Smooth muscle cell (in vitro differentiated cells): Measurements from ENCODE around the gene PTPRN2. TPM values are rescaled to one million over a fixed set of nuclear protein-coding genes. Genes with fewer than 3 reads are reported as not detected.

Experiments
- DNase-seq: peaks from one replicate; lab custom pipeline; 2025; ENCODE audit not compliant: unreplicated experiment; lab: John Stamatoyannopoulos, UW
- H2AFZ ChIP-seq: fragments of 200-600 bp; sonication (generic); 2 replicates; pipeline ENCODE4 v1.6.0; 2016; ENCODE audit warnings: antibody characterized with exemption, low read depth, mild to moderate bottlenecking
- H3F3A ChIP-seq: fragments of 200-600 bp; sonication (generic); 2 replicates; pipeline ENCODE4 v1.6.0; 2017; ENCODE audit warnings: antibody characterized with exemption, low read depth
- H3K27ac ChIP-seq: fragments of 200-600 bp; sonication (generic); 2 replicates; pipeline ENCODE4 v1.5.1; 2016; ENCODE audit warnings: low read depth, mild to moderate bottlenecking
- H3K27me3 ChIP-seq: fragments of 200-600 bp; sonication (generic); 2 replicates; pipeline ENCODE4 v1.6.1; 2016; ENCODE audit warnings: low read depth, mild to moderate bottlenecking
- H3K36me3 ChIP-seq: fragments of 200-600 bp; sonication (generic); 2 replicates; pipeline ENCODE4 v1.5.1; 2016; ENCODE audit warnings: low read depth
- H3K4me1 ChIP-seq: fragments of 200-600 bp; sonication (generic); 2 replicates; pipeline ENCODE4 v1.5.1; 2016; ENCODE audit warnings: low read depth
- H3K4me2 ChIP-seq: fragments of 200-600 bp; sonication (generic); 2 replicates; pipeline ENCODE4 v1.6.0; 2016; ENCODE audit warnings: mild to moderate bottlenecking
- H3K4me3 ChIP-seq: fragments of 200-600 bp; sonication (generic); 2 replicates; pipeline ENCODE4 v1.5.1; 2016; ENCODE audit warnings: mild to moderate bottlenecking
- H3K79me2 ChIP-seq: fragments of 200-600 bp; sonication (generic); 2 replicates; pipeline ENCODE4 v1.6.0; 2016; ENCODE audit warnings: low read depth, mild to moderate bottlenecking
- H3K9ac ChIP-seq: fragments of 200-600 bp; sonication (generic); 2 replicates; pipeline ENCODE4 v1.6.0; 2016; ENCODE audit warnings: low read depth
- H3K9me3 ChIP-seq: fragments of 200-600 bp; sonication (generic); replicated peaks from 2 replicates; pipeline ENCODE4 v1.5.1; 2016; ENCODE audit warnings: low read depth
- H4K20me1 ChIP-seq: fragments of 200-600 bp; sonication (generic); 2 replicates; pipeline ENCODE4 v1.6.0; 2016; ENCODE audit warnings: low read depth
- WGBS: methylation state at CpG from one replicate; pipeline ENCODE4 v1.1.7; 2016; ENCODE audit warnings: low lambda C conversion rate; 5-methylcytosine and 5-hydroxymethylcytosine counted together
- polyA plus RNA-seq: library from polyadenylated mRNA; unstranded; fragments of >200 nt; fragmentation: Nextera tagmentation; extraction: Ambion mirVana; gene quantifications from 2 replicates; pipeline ENCODE4 v1.2.1, GENCODE V29; 2016
- total RNA-seq: library from RNA; depleted of rRNA; stranded (reverse); fragments of >200 nt; gene quantifications from 2 replicates; pipeline ENCODE4 v1.2.3, GENCODE V29; 2014
- TF ChIP-seq, protein P1 (sequence below): fragments of 200-600 bp; sonication (generic); IDR thresholded peaks from 2 replicates; pipeline ENCODE4 v1.5.1; 2017; ENCODE audit warnings: borderline replicate concordance, mild to moderate bottlenecking, antibody characterized with exemption; ENCODE audit not compliant: insufficient read depth, poor library complexity, severe bottlenecking

Gene PTPRN2
- total and polyA plus RNA-seq, 2 experiments from 2014 or later, result 0.09 to 0.87 TPM

DNA sequence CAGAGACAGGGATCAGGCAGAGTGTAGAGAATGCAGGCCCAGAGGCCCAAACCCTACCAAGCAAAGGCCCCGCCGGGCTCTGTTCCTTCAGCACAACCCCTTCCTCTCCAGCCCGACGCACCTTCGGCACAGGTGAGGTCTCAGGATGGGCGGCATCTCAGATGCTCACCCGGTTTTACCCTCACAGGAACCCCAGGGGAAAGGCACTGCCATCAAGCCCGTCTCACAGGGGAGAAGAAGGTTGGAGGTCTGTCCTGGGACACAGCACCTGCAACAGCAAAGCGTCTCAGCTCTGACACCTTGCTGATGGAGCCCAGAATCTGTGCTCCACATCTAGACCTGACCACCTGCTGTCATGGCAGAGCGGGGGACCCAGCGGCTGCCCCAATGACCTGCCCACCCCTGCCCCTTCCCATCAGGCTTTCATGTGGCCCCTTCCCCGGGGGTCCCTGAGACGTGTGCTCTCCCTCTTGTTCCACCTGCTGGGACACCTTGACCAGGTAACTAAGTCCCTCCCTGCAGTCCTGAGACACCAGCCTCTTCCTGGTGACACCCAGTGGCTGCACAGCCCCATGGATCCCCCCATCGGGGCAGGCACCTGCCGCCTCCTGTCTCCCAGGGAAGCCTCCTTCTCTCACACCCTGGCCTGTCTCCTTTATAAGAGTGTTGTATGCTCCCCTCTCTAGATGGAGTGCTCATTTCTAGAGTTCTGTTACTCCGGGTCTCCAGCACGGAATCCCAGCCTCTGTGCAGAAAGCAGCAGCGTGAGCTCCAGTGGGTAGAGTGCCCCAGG lies 935.3 kb downstream of the PTPRN2 start:
- no peak overlapping the region for H3K27ac ChIP-seq
- H3K27me3 ChIP-seq, result no peaks in the 10 kb centered on the region
- no peak overlapping the region for H3K4me3 ChIP-seq
- 94% methylated on average over 16 of the region's 18 CpGs for WGBS
- H3K9me3 ChIP-seq, result no peaks in the 10 kb centered on the region
- no peaks in the 10 kb centered on the region for H3K79me2 ChIP-seq
- H2AFZ ChIP-seq, result no peak overlapping the region
- TF ChIP-seq, protein P1, sequence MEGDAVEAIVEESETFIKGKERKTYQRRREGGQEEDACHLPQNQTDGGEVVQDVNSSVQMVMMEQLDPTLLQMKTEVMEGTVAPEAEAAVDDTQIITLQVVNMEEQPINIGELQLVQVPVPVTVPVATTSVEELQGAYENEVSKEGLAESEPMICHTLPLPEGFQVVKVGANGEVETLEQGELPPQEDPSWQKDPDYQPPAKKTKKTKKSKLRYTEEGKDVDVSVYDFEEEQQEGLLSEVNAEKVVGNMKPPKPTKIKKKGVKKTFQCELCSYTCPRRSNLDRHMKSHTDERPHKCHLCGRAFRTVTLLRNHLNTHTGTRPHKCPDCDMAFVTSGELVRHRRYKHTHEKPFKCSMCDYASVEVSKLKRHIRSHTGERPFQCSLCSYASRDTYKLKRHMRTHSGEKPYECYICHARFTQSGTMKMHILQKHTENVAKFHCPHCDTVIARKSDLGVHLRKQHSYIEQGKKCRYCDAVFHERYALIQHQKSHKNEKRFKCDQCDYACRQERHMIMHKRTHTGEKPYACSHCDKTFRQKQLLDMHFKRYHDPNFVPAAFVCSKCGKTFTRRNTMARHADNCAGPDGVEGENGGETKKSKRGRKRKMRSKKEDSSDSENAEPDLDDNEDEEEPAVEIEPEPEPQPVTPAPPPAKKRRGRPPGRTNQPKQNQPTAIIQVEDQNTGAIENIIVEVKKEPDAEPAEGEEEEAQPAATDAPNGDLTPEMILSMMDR, result no peak
- no peak for DNase-seq
- no peak overlapping the region for H3K4me2 ChIP-seq
- no peaks in the 10 kb centered on the region for H3K36me3 ChIP-seq
- H3K9ac ChIP-seq, result no peak overlapping the region
- H4K20me1 ChIP-seq, result no peaks in the 10 kb centered on the region
- no peaks in the 10 kb centered on the region for H3K4me1 ChIP-seq
- H3F3A ChIP-seq, result no peaks in the 10 kb centered on the region

DNA sequence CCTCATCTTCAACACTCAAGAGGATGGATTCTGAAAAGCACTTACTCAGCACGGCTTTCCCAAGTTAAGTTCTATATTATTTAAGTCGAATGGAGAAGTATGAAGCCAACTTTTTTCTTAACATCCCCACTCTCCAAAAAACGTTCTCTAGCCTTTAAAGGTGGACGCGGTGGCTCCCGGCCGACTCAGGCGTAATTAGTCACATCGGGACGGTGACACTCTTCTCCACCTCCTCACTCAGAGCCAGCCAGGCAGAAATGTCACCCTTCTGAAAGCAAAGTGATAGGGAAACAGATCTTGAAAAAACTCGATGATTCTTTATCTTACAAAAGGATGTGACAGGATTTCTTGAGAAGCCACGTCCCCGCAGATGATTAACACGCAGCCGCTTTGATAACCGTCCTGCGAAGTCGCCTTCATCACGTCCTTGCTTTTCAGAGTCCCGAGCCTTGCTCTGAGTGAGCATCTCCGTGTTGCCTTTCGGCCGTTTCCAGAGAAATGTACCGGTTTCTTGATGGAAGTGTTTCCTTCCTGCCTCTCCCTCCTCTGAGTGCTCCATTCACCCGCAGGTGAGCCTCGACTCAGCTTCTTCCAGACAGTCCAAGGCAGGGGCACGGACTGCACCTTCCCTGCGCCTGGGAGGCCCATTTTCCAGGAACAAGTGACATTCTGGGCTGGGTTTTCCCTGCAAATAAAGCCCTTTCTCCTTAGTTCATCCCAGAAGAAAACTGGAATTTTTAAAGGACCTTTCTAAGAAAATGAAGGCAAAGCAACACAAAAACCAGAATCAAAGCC lies 936.1 kb downstream of the PTPRN2 start:
- no peaks in the 10 kb centered on the region for H4K20me1 ChIP-seq
- WGBS, result 88% methylated on average over 28 of the region's 28 CpGs
- H3K36me3 ChIP-seq, result no peaks in the 10 kb centered on the region
- no peaks in the 10 kb centered on the region for H3K9me3 ChIP-seq
- H3F3A ChIP-seq, result no peaks in the 10 kb centered on the region
- no peak overlapping the region for H3K9ac ChIP-seq
- no peaks in the 10 kb centered on the region for H3K4me1 ChIP-seq
- no peak overlapping the region for H3K4me2 ChIP-seq
- no peaks in the 10 kb centered on the region for H3K79me2 ChIP-seq
- no peak for DNase-seq
- TF ChIP-seq, protein P1, result no peak
- no peak overlapping the region for H3K4me3 ChIP-seq
- H3K27ac ChIP-seq, result no peak overlapping the region
- H3K27me3 ChIP-seq, result no peaks in the 10 kb centered on the region
- H2AFZ ChIP-seq, result no peak overlapping the region

DNA sequence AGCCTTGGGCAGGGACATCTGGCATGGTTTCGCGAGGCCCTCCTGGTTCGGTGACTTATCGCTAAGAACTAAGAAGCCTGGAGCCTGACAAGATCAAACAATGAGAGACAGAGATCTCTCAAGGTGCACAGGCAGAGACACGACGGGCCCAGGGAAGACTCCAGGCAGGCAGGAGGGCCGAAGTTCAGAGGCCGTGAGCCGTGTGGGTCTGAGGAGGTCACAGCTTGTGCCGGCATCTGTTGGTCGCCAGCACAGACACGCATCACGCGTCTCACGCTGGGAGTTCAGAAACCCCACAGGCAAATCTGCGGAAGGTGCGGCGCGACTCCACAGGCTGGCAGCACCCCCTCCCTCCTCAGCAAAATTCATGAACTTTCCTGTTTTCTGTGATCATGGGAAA lies 936.8 kb downstream of the PTPRN2 start:
- H3K9me3 ChIP-seq, result no peaks in the 10 kb centered on the region
- H3K79me2 ChIP-seq, result no peaks in the 10 kb centered on the region
- DNase-seq, result no peak
- H4K20me1 ChIP-seq, result no peaks in the 10 kb centered on the region
- H3K9ac ChIP-seq, result no peak overlapping the region
- no peak overlapping the region for H3K4me3 ChIP-seq
- no peaks in the 10 kb centered on the region for H3K36me3 ChIP-seq
- H2AFZ ChIP-seq, result no peak overlapping the region
- H3K27ac ChIP-seq, result no peak overlapping the region
- no peak overlapping the region for H3K4me2 ChIP-seq
- H3K4me1 ChIP-seq, result no peaks in the 10 kb centered on the region
- TF ChIP-seq, protein P1, result no peak
- 95% methylated on average over 19 of the region's 19 CpGs for WGBS
- H3K27me3 ChIP-seq, result no peaks in the 10 kb centered on the region
- H3F3A ChIP-seq, result no peaks in the 10 kb centered on the region
